RWPE1 (cell line): Measurements from ENCODE around the gene KRTAP6-2.

Source experiments
- CTCF ChIA-PET: fragments of 350-600 bp; sonication (Branson Sonifier 250); formaldehyde crosslinking; extraction: SDS; loops from one replicate; lab custom pipeline; 2021; lab: Yijun Ruan, JAX
- POLR2A ChIA-PET: fragments of 400-600 bp; formaldehyde crosslinking; extraction: SDS; loops from one replicate; lab custom pipeline; 2020; ENCODE audit warnings: antibody characterized with exemption; ENCODE audit not compliant: low non-redundant PET; lab: Yijun Ruan, JAX
- DNase-seq: peaks from one replicate; pipeline ENCODE4 v3.0.0; 2012; ENCODE audit warnings: low spot score
- H3K27ac ChIP-seq: fragments of 450-650 bp; 2 replicates; pipeline ENCODE4 v1.5.1; 2017
- TF ChIP-seq, protein P1 (sequence below): fragments of 450-650 bp; conservative IDR thresholded peaks from 2 replicates; pipeline ENCODE4 v1.5.1; 2017; ENCODE audit warnings: low read depth, mild to moderate bottlenecking

KRTAP6-2 gene

DNA sequence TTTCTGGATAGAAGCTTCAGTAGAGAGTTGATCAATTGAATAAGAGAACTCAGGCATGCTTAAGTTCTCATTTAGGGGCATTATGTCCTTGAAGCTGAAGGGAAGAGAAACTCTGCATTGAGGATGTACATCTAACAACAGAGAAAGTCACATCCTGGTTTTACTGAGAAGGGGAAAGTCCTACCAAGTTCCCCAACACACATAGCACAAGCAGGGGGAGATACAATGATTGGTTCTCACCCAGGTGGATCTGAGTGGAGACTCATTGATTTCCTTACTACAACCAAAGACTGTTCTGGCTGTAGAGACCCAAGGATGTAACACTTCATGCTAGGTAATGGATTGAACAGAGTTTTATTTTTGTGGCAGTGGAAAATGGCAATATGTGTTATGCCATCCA lies 16.5 kb upstream of the KRTAP6-2 start:
- DNase-seq, result no peak
- no peak overlapping the region for H3K27ac ChIP-seq
- TF ChIP-seq, protein P1, sequence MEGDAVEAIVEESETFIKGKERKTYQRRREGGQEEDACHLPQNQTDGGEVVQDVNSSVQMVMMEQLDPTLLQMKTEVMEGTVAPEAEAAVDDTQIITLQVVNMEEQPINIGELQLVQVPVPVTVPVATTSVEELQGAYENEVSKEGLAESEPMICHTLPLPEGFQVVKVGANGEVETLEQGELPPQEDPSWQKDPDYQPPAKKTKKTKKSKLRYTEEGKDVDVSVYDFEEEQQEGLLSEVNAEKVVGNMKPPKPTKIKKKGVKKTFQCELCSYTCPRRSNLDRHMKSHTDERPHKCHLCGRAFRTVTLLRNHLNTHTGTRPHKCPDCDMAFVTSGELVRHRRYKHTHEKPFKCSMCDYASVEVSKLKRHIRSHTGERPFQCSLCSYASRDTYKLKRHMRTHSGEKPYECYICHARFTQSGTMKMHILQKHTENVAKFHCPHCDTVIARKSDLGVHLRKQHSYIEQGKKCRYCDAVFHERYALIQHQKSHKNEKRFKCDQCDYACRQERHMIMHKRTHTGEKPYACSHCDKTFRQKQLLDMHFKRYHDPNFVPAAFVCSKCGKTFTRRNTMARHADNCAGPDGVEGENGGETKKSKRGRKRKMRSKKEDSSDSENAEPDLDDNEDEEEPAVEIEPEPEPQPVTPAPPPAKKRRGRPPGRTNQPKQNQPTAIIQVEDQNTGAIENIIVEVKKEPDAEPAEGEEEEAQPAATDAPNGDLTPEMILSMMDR, result no peak
- ChIA-PET CTCF (no interaction called here), POLR2A (no interaction called here)

DNA sequence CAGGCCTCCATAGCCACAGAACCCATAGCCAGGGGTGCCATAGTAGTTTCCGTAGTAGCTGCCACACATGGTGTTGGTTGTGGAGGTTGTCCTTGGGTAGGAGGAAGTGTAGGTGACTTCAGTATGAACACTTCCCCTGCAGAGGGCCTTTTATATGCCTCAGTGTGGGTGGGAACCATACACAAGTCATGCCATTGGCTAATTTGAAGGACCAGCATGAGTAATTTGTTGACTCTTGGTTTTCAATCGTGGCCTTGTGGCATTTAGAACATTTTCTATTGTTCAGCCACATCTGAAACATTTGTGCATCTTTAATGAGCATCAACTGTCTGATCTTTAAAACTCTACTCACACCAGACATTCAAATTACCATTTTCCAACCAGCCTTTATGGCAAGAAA lies 15.1 kb upstream of the KRTAP6-2 start, which contains the start of gene KRTAP6-1:
KRTAP6-1 (minus strand) TSS at position 95 of the 400 bp plus-strand sequence; CDS start at position 69, 26 bp downstream.
- TF ChIP-seq, protein P1, result no peak
- POLR2A ChIA-PET, result no interaction called here
- no peak for DNase-seq
- H3K27ac ChIP-seq, result no peak within 1 kb of the TSS
- CTCF ChIA-PET, result interaction anchor here (0.7 kb wide), 1 partner anchor 1038 kb away, joined by 4 read pairs; no protein-coding TSS in a partner anchor

DNA sequence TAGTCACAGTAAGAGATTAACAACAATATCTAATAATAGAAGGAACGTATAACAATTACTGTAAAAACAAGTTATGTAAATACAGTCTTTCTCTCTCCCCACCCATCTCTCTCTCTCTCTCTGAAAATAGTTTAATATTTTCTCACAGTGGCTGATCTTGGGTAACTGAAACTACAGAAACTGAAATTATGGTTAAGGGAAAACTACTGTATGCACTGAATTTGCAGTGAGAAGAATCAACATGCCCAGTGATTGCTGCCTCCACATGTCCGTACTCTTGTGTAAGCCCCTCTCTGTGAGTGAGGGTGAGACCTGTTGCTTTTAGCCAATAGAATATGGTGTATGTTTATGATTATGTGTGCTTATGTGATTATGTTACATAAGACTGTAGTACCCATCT lies 13.4 kb upstream of the KRTAP6-2 start:
- POLR2A ChIA-PET, result no interaction called here
- TF ChIP-seq, protein P1, result no peak

DNA sequence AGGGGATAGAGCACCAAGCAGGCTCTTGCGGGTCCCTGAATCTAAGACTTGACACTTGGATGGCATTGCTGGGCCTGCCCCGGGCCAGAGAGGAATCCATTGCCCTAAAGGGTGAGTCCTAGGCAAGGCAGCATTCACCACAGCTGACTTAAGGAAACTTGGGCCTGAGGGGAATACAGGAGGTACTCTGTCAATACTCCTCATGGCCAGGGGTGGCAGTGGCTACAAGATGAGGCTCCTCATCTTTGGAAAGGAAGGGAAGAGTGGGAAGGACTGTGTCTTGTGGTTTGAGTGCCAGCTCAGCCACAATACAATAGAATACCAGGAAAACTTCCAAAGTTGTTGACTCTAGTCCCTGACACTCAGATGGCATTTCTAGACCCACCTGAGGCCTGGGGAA lies 7.3 kb upstream of the KRTAP6-2 start:
- TF ChIP-seq, protein P1, result no peak
- no peak overlapping the region for H3K27ac ChIP-seq
- POLR2A ChIA-PET, result no interaction called here
- CTCF ChIA-PET, result interaction anchor here (0.7 kb wide), 1 partner anchor 381 kb away, joined by 4 read pairs; no protein-coding TSS in a partner anchor
- no peak for DNase-seq

More for the DNA sequence above, 13.4 kb upstream of the KRTAP6-2 start:
- H3K27ac ChIP-seq, result no peak overlapping the region
- no peak for DNase-seq
- CTCF ChIA-PET, result interaction anchor here (0.6 kb wide), 1 partner anchor 626 kb away, joined by 3 read pairs; no protein-coding TSS in a partner anchor

DNA sequence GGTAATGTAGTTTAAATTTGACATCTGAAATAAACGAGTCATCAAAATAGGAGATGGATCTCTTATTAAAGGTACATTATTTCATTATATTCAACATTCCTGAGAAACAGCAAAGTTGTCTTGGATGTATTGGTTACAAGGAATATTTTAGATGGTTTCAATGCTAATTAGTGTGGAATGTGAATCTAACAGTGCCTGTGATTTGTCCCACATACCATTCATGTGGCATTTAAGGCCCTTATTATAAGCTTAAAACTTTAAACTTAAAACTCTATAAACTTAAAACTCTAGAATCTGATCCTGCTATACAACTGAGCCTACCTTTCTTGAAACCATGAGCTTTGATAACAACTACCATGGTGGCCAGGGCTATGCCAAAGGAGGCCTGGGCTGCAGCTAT lies 2.1 kb upstream of the KRTAP6-2 start, which contains the start of gene KRTAP22-1:
KRTAP22-1 (plus strand) TSS at position 301 of the 400 bp plus-strand sequence.
- ChIA-PET POLR2A (no interaction called here), CTCF (interaction anchor here (0.8 kb wide), 1 partner anchor 43 kb away, joined by 3 read pairs; no protein-coding TSS in a partner anchor)

DNA sequence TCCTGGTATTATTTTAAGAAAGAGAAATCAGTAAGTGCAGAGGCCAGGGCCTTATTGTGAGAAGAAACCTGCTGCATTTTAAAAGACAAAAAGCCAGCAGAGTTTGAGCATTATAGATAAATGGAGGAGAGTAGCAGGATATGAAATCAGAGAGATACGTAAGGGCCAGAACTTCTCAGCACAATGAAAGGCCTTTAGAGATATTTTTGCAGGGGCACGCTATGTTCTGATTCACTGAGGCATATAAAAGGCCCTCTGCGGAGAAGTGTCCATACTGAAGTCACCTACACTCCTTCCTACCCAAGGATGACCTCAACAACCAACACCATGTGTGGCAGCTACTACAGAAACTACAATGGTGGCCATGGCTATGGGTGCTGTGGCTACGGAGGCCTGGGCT lies 6.6 kb downstream of the KRTAP6-2 start, which contains the start of gene KRTAP6-3:
KRTAP6-3 (plus strand) TSS at position 301 of the 400 bp plus-strand sequence; CDS start at position 307, 6 bp downstream.
- DNase-seq, result no peak
- CTCF ChIA-PET, result no interaction called here
- H3K27ac ChIP-seq, result no peak within 1 kb of the TSS
- TF ChIP-seq, protein P1, result no peak
- POLR2A ChIA-PET, result no interaction called here

More for the DNA sequence above, 2.1 kb upstream of the KRTAP6-2 start, which contains the start of gene KRTAP22-1:
- no peak within 1 kb of the TSS for H3K27ac ChIP-seq
- no peak for DNase-seq
- TF ChIP-seq, protein P1, result no peak
